Measurements from ENCODE around the gene GADD45B. TPM values are rescaled to one million over a fixed set of nuclear protein-coding genes. Genes with fewer than 3 reads are reported as not detected.

The GADD45B gene
- total RNA-seq, 2 donors from 2014 or later: 16.5 to 23.6 TPM

- Mint-ChIP-seq H3K27ac (no peak overlapping the region), H3K27me3 (ENCODE audit: insufficient read depth) (peaks cover 39% of the 10 kb centered on the region), H3K9me3 (peaks cover 15% of the 10 kb centered on the region), H3K4me3 (no peak overlapping the region), H3K4me1 (no peaks in the 10 kb centered on the region), H3K36me3 (ENCODE audit: low read depth) (no peaks in the 10 kb centered on the region)
- Histone ChIP-seq H3K4me3 (ENCODE audit: low read length) (no peak overlapping the region), H3K36me3 (ENCODE audit: control insufficient read depth, insufficient read depth, low read length) (no peaks in the 10 kb centered on the region), H3K27me3 (ENCODE audit: control insufficient read depth, insufficient read depth, low read length, poor library complexity, severe bottlenecking) (peaks cover 17% of the 10 kb centered on the region), H3K27ac (ENCODE audit: low read depth, low read length) (no peak overlapping the region), H3K9ac (ENCODE audit: extremely low read depth, low read length, poor library complexity, severe bottlenecking) (no peak overlapping the region), H3K4me1 (ENCODE audit: control insufficient read depth, insufficient read depth, low read length) (no peaks in the 10 kb centered on the region), H3K9me3 (ENCODE audit: control insufficient read depth, low read length) (peaks cover 4% of the 10 kb centered on the region)
- WGBS, 2 experiments (ENCODE audit: insufficient coverage in 1 of 2, insufficient read length in 1 of 2): 90 to 96% methylated on average over 8 to 13 of the region's 13 CpGs
- TF ChIP-seq CTCF (conservative IDR thresholded peaks at IDR 0.05): no peak
- no peak for DNase-seq
Measured at GRCh38 chr19:2484178-2484937, 8.4 kb downstream of the GADD45B start.

- Mint-ChIP-seq H3K27ac (no peak overlapping the region), H3K36me3 (ENCODE audit: low read depth) (no peaks in the 10 kb centered on the region), H3K9me3 (peaks cover 15% of the 10 kb centered on the region), H3K4me3 (no peak overlapping the region), H3K27me3 (ENCODE audit: insufficient read depth) (peaks cover 44% of the 10 kb centered on the region), H3K4me1 (no peaks in the 10 kb centered on the region)
- H3K4me3 ChIP-seq (ENCODE audit: low read length): no peak overlapping the region
- peak; percentile 44 for DNase-seq
- H3K27ac ChIP-seq (ENCODE audit: low read depth, low read length): no peak overlapping the region
- peaks cover 24% of the 10 kb centered on the region for H3K27me3 ChIP-seq (ENCODE audit: control insufficient read depth, insufficient read depth, low read length, poor library complexity, severe bottlenecking)
- TF ChIP-seq CTCF (conservative IDR thresholded peaks at IDR 0.05): no peak
- no peaks in the 10 kb centered on the region for H3K4me1 ChIP-seq (ENCODE audit: control insufficient read depth, insufficient read depth, low read length)
- H3K9me3 ChIP-seq (ENCODE audit: control insufficient read depth, low read length): peaks cover 4% of the 10 kb centered on the region
- H3K9ac ChIP-seq (ENCODE audit: extremely low read depth, low read length, poor library complexity, severe bottlenecking): no peak overlapping the region
- 79 to 85% methylated on average over 5 to 8 of the region's 8 CpGs for WGBS, 2 experiments (ENCODE audit: insufficient coverage in 1 of 2, insufficient read length in 1 of 2)
- no peaks in the 10 kb centered on the region for H3K36me3 ChIP-seq (ENCODE audit: control insufficient read depth, insufficient read depth, low read length)
Measured at GRCh38 chr19:2485428-2485827, 9.5 kb downstream of the GADD45B start.

GRCh38 chr19:2487090-2487489 lies 11.2 kb downstream of the GADD45B start:
- peaks cover 30% of the 10 kb centered on the region for H3K27me3 ChIP-seq (ENCODE audit: control insufficient read depth, insufficient read depth, low read length, poor library complexity, severe bottlenecking)
- Mint-ChIP-seq H3K36me3 (ENCODE audit: low read depth) (no peaks in the 10 kb centered on the region), H3K9me3 (peaks cover 10% of the 10 kb centered on the region)

More at GRCh38 chr19:2487090-2487489, 11.2 kb downstream of the GADD45B start:
- Mint-ChIP-seq H3K27ac (no peak overlapping the region), H3K4me3 (no peak overlapping the region), H3K27me3 (ENCODE audit: insufficient read depth) (peaks cover 49% of the 10 kb centered on the region), H3K4me1 (no peaks in the 10 kb centered on the region)
- no peak overlapping the region for H3K4me3 ChIP-seq (ENCODE audit: low read length)
- H3K4me1 ChIP-seq (ENCODE audit: control insufficient read depth, insufficient read depth, low read length): no peaks in the 10 kb centered on the region
- 93 to 95% methylated on average over 12 of the region's 12 CpGs for WGBS, 2 experiments (ENCODE audit: insufficient coverage in 1 of 2, insufficient read length in 1 of 2)
- no peak for TF ChIP-seq CTCF (conservative IDR thresholded peaks at IDR 0.05)
- H3K9ac ChIP-seq (ENCODE audit: extremely low read depth, low read length, poor library complexity, severe bottlenecking): no peak overlapping the region
- peaks cover 4% of the 10 kb centered on the region for H3K9me3 ChIP-seq (ENCODE audit: control insufficient read depth, low read length)
- no peaks in the 10 kb centered on the region for H3K36me3 ChIP-seq (ENCODE audit: control insufficient read depth, insufficient read depth, low read length)
- peak; percentile 37 for DNase-seq
- no peak overlapping the region for H3K27ac ChIP-seq (ENCODE audit: low read depth, low read length)
